Natural killer cell (primary cell): ENCODE results near the gene GAREM1. TPM values are rescaled to one million over a fixed set of nuclear protein-coding genes. Genes with fewer than 3 reads are reported as not detected.

Source experiments
- ATAC-seq, 3 donors: fragments of 150-1000 bp in 2 of 3; fragments of 200-7000 bp in 1 of 3; cut with Tn5 transposase; 1 replicate in 1 of 3; 2 replicates in 2 of 3; pipeline ENCODE4 v1.10.0; 2021; ENCODE audit warnings: mild to moderate bottlenecking in 2 of 3, moderate library complexity in 2 of 3
- DNase-seq, 2 donors: peaks; one replicate each; pipeline versions ENCODE4 v3.0.0 to v3.0.0-alpha.2; 2013 to 2021; ENCODE audit warnings: mixed read lengths in 1 of 2
- H3K27ac ChIP-seq: one replicate; pipeline ENCODE4 v1.5.1; 2013; ENCODE audit warnings: mild to moderate bottlenecking, low read length
- H3K27me3 ChIP-seq: one replicate; pipeline ENCODE4 v1.6.1; 2013; ENCODE audit warnings: low read length; ENCODE audit not compliant: control insufficient read depth, insufficient read depth
- H3K36me3 ChIP-seq: one replicate; pipeline ENCODE4 v1.6.1; 2013; ENCODE audit warnings: low read length; ENCODE audit not compliant: control insufficient read depth, insufficient read depth
- H3K4me1 ChIP-seq: one replicate; pipeline ENCODE4 v1.6.1; 2013; ENCODE audit warnings: low read length; ENCODE audit not compliant: control insufficient read depth, insufficient read depth
- H3K4me3 ChIP-seq: one replicate; pipeline ENCODE4 v1.5.1; 2013; ENCODE audit warnings: low read length
- H3K9me3 ChIP-seq: one replicate; pipeline ENCODE4 v1.6.1; 2013; ENCODE audit warnings: low read length; ENCODE audit not compliant: control insufficient read depth, insufficient read depth
- H3K27ac Mint-ChIP-seq, 2 donors: one replicate each; pipeline ENCODE4 v1.8.0; 2022; ENCODE audit warnings: mild to moderate bottlenecking in 2 of 2, mixed read lengths in 2 of 2, moderate library complexity in 1 of 2
- H3K27me3 Mint-ChIP-seq, 2 donors: one replicate each; pipeline ENCODE4 v1.8.0; 2022; ENCODE audit warnings: low read depth in 2 of 2, mixed read lengths in 2 of 2
- H3K36me3 Mint-ChIP-seq: one replicate; pipeline ENCODE4 v1.8.0; 2022; ENCODE audit warnings: mixed read lengths
- H3K4me1 Mint-ChIP-seq, 2 donors: one replicate each; pipeline ENCODE4 v1.8.0; 2022; ENCODE audit warnings: mixed read lengths in 2 of 2
- H3K4me3 Mint-ChIP-seq: one replicate; pipeline ENCODE4 v1.8.0; 2022; ENCODE audit warnings: mild to moderate bottlenecking, moderate library complexity, mixed read lengths
- H3K9me3 Mint-ChIP-seq, 2 donors: one replicate each; pipeline ENCODE4 v1.8.0; 2022; ENCODE audit warnings: mixed read lengths in 2 of 2
- CTCF ChIP-seq: fragments of 200-600 bp; IDR thresholded peaks from one replicate; pipeline ENCODE4 v1.8.0; 2022; ENCODE audit warnings: antibody characterized with exemption
- WGBS: methylation state at CpG from one replicate; pipeline ENCODE4 v1.1.7; 2013; ENCODE audit warnings: missing lambda C conversion rate; ENCODE audit not compliant: insufficient coverage; 5-methylcytosine and 5-hydroxymethylcytosine counted together
- intact Hi-C: fragments of 100-400 bp; cut with micrococcal nuclease; formaldehyde crosslinking; loops from one replicate; pipeline ENCODE4 v1.14.2; 2022
- total RNA-seq, 4 donors: library from RNA; stranded (reverse); fragments of 120-200 nt in 1 of 4; gene quantifications; one replicate each; pipeline versions ENCODE4 v1.2.3 to v1.2.4, GENCODE V29; 2013 to 2022

GAREM1 gene
- total RNA-seq, 3 donors from 2014 or later (not counting 1 experiment from before 2014, with no cell fraction given): 0.09 TPM; not detected in 2

- intact Hi-C loops: no loop called here
- H3K36me3 ChIP-seq: no peaks in the 10 kb centered on the region
- no peak overlapping the region for H3K27ac ChIP-seq
- H3K27me3 Mint-ChIP-seq: peaks cover 0 to 21% of the 10 kb centered on the region in 2 donors
- no peaks in the 10 kb centered on the region for H3K27me3 ChIP-seq
- no peak overlapping the region for H3K27ac Mint-ChIP-seq
- no peak for ATAC-seq
- H3K4me1 Mint-ChIP-seq: no peaks in the 10 kb centered on the region
- no peaks in the 10 kb centered on the region for H3K9me3 ChIP-seq
- H3K4me1 ChIP-seq: no peaks in the 10 kb centered on the region
- DNase-seq: no peak
- H3K4me3 ChIP-seq: no peak overlapping the region
- H3K4me3 Mint-ChIP-seq: no peak overlapping the region
- no peaks in the 10 kb centered on the region for H3K9me3 Mint-ChIP-seq
- TF ChIP-seq CTCF: no peak
- H3K36me3 Mint-ChIP-seq: no peaks in the 10 kb centered on the region
- no CpG with 5 or more reads among the region's 1 CpG for WGBS
These were observed 142.3 kb downstream of the GAREM1 start for GRCh38 chr18:32328379-32328778.

GRCh38 chr18:32326450-32327308 lies 144.0 kb downstream of the GAREM1 start:
- 79% methylated on average over 3 of the region's 3 CpGs for WGBS
- Histone ChIP-seq H3K9me3 (no peaks in the 10 kb centered on the region), H3K27ac (no peak overlapping the region), H3K4me3 (no peak overlapping the region), H3K27me3 (no peaks in the 10 kb centered on the region), H3K4me1 (no peaks in the 10 kb centered on the region), H3K36me3 (no peaks in the 10 kb centered on the region)
- DNase-seq (no peak), ATAC-seq (no peak)
- H3K4me3 Mint-ChIP-seq: no peak overlapping the region
- H3K4me1 Mint-ChIP-seq: no peaks in the 10 kb centered on the region
- peaks cover 0 to 21% of the 10 kb centered on the region in 2 donors for H3K27me3 Mint-ChIP-seq
- no peak overlapping the region for H3K27ac Mint-ChIP-seq
- H3K36me3 Mint-ChIP-seq: no peaks in the 10 kb centered on the region
- no peak for TF ChIP-seq CTCF
- intact Hi-C loops: no loop called here
- H3K9me3 Mint-ChIP-seq: no peaks in the 10 kb centered on the region

GRCh38 chr18:32324181-32324580 lies 146.5 kb downstream of the GAREM1 start:
- Mint-ChIP-seq H3K27me3 (peaks cover 6 to 21% of the 10 kb centered on the region in 2 donors), H3K4me3 (no peak overlapping the region), H3K4me1 (no peaks in the 10 kb centered on the region), H3K36me3 (no peaks in the 10 kb centered on the region), H3K9me3 (no peaks in the 10 kb centered on the region), H3K27ac (no peak overlapping the region)
- no peak overlapping the region for H3K27ac ChIP-seq
- H3K27me3 ChIP-seq: no peaks in the 10 kb centered on the region
- H3K9me3 ChIP-seq: no peaks in the 10 kb centered on the region
- DNase-seq: no peak
- H3K4me3 ChIP-seq: no peak overlapping the region
- intact Hi-C loops: no loop called here
- H3K36me3 ChIP-seq: no peaks in the 10 kb centered on the region
- ATAC-seq: no peak
- WGBS: 96% methylated on average over 2 of the region's 4 CpGs
- no peaks in the 10 kb centered on the region for H3K4me1 ChIP-seq
- TF ChIP-seq CTCF: no peak

- Histone ChIP-seq H3K27me3 (no peaks in the 10 kb centered on the region), H3K9me3 (no peaks in the 10 kb centered on the region), H3K27ac (no peak overlapping the region), H3K4me3 (no peak overlapping the region), H3K36me3 (no peaks in the 10 kb centered on the region), H3K4me1 (no peaks in the 10 kb centered on the region)
- H3K4me1 Mint-ChIP-seq: no peaks in the 10 kb centered on the region
- no peak for TF ChIP-seq CTCF
- no peaks in the 10 kb centered on the region for H3K36me3 Mint-ChIP-seq
- no peak overlapping the region for H3K27ac Mint-ChIP-seq
- intact Hi-C loops: no loop called here
- ATAC-seq (no peak), DNase-seq (no peak)
- peaks cover 6 to 12% of the 10 kb centered on the region in 2 donors for H3K27me3 Mint-ChIP-seq
- WGBS: 83% methylated on average over 1 of the region's 1 CpG
- no peaks in the 10 kb centered on the region for H3K9me3 Mint-ChIP-seq
- H3K4me3 Mint-ChIP-seq: no peak overlapping the region
These were observed 148.9 kb downstream of the GAREM1 start for GRCh38 chr18:32321826-32322225.
